Left ventricle myocardium inferior (tissue), 1 donor: ENCODE measurements around the gene TAC4. TPM values are rescaled to one million over a fixed set of nuclear protein-coding genes. Genes with fewer than 3 reads are reported as not detected.
A peak's percentile ranks its signal among the peaks of the same experiment; 100 is the strongest.
"Not testable (repeated sequence)": the region's sequence is repeated elsewhere in the genome, so short reads cannot be mapped to it uniquely, and the experiment has no call there.

Experiments used
- DNase-seq: peaks from one replicate; pipeline ENCODE4 v3.0.0-alpha.2; 2020
- H3K27ac ChIP-seq: fragments of 200-600 bp; replicated peaks from 2 replicates; pipeline ENCODE4 v1.8.0; 2021
- H3K27me3 ChIP-seq: fragments of 200-600 bp; 2 replicates; pipeline ENCODE4 v1.8.0; 2021; ENCODE audit warnings: low read depth
- H3K36me3 ChIP-seq: fragments of 200-600 bp; 2 replicates; pipeline ENCODE4 v1.8.0; 2021
- H3K4me1 ChIP-seq: fragments of 200-600 bp; 2 replicates; pipeline ENCODE4 v1.8.0; 2021
- H3K4me3 ChIP-seq: fragments of 200-600 bp; 2 replicates; pipeline ENCODE4 v1.8.0; 2021; ENCODE audit warnings: mild to moderate bottlenecking, moderate library complexity
- H3K9me3 ChIP-seq: fragments of 200-600 bp; replicated peaks from 2 replicates; pipeline ENCODE4 v1.8.0; 2021
- intact Hi-C: fragments of 100-400 bp; cut with micrococcal nuclease; formaldehyde crosslinking; loops from one replicate; pipeline ENCODE4 v1.11.0; 2022
- total RNA-seq: library from RNA; stranded (reverse); fragmentation: NEBNext Ultra II Directional; extraction: Animal tissue kit (Norgen Biotek cat#: 25700); gene quantifications from one replicate; pipeline ENCODE4 v1.2.1, GENCODE V29; 2021
- TF ChIP-seq, protein P1 (sequence below): fragments of 200-600 bp; IDR thresholded peaks from 2 replicates; pipeline ENCODE4 v1.8.0; 2021; ENCODE audit warnings: antibody characterized with exemption, mild to moderate bottlenecking, borderline replicate concordance
- donor health status: DM: no; HTN: yes; CAD: no; lungs with severe emphysema.

Gene TAC4
- total RNA-seq, 1 donor from 2014 or later: 0.44 TPM

GRCh38 chr17:49835472-49835871 is 12.4 kb downstream of the TAC4 start:
- TF ChIP-seq, protein P1, sequence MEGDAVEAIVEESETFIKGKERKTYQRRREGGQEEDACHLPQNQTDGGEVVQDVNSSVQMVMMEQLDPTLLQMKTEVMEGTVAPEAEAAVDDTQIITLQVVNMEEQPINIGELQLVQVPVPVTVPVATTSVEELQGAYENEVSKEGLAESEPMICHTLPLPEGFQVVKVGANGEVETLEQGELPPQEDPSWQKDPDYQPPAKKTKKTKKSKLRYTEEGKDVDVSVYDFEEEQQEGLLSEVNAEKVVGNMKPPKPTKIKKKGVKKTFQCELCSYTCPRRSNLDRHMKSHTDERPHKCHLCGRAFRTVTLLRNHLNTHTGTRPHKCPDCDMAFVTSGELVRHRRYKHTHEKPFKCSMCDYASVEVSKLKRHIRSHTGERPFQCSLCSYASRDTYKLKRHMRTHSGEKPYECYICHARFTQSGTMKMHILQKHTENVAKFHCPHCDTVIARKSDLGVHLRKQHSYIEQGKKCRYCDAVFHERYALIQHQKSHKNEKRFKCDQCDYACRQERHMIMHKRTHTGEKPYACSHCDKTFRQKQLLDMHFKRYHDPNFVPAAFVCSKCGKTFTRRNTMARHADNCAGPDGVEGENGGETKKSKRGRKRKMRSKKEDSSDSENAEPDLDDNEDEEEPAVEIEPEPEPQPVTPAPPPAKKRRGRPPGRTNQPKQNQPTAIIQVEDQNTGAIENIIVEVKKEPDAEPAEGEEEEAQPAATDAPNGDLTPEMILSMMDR: no peak
- DNase-seq: no peak
- Histone ChIP-seq H3K4me1 (peaks cover 51% of the 10 kb centered on the region), H3K27ac (peak overlapping the region; percentile 47), H3K4me3 (no peak overlapping the region), H3K27me3 (no peaks in the 10 kb centered on the region), H3K36me3 (peaks cover 11% of the 10 kb centered on the region), H3K9me3 (no peaks in the 10 kb centered on the region)
- intact Hi-C loops: no loop called here

- Histone ChIP-seq H3K36me3 (peaks cover 13% of the 10 kb centered on the region), H3K4me3 (no peak overlapping the region), H3K9me3 (no peaks in the 10 kb centered on the region), H3K27ac (no peak overlapping the region), H3K4me1 (peaks cover 49% of the 10 kb centered on the region), H3K27me3 (no peaks in the 10 kb centered on the region)
- DNase-seq: no peak
- intact Hi-C loops: no loop called here
- TF ChIP-seq, protein P1: no peak
Measured at GRCh38 chr17:49834118-49834743, 13.6 kb downstream of the TAC4 start.

GRCh38 chr17:49832840-49833599 is 14.8 kb downstream of the TAC4 start:
- no peaks in the 10 kb centered on the region for H3K27me3 ChIP-seq
- no peaks in the 10 kb centered on the region for H3K9me3 ChIP-seq
- no peak for DNase-seq
- peaks cover 24% of the 10 kb centered on the region for H3K36me3 ChIP-seq
- intact Hi-C loops: no loop called here
- H3K4me1 ChIP-seq: peaks cover 61% of the 10 kb centered on the region
- TF ChIP-seq, protein P1: no peak
- H3K27ac ChIP-seq: peak overlapping the region; percentile 4
- H3K4me3 ChIP-seq: no peak overlapping the region

GRCh38 chr17:49830605-49831004 is 17.3 kb downstream of the TAC4 start:
- TF ChIP-seq, protein P1: no peak
- peaks cover 48% of the 10 kb centered on the region for H3K36me3 ChIP-seq
- no peaks in the 10 kb centered on the region for H3K9me3 ChIP-seq
- no peaks in the 10 kb centered on the region for H3K27me3 ChIP-seq
- no peak overlapping the region for H3K4me3 ChIP-seq
- DNase-seq: no peak
- H3K27ac ChIP-seq: no peak overlapping the region
- peaks cover 60% of the 10 kb centered on the region for H3K4me1 ChIP-seq
- intact Hi-C loops: no loop called here

DNA sequence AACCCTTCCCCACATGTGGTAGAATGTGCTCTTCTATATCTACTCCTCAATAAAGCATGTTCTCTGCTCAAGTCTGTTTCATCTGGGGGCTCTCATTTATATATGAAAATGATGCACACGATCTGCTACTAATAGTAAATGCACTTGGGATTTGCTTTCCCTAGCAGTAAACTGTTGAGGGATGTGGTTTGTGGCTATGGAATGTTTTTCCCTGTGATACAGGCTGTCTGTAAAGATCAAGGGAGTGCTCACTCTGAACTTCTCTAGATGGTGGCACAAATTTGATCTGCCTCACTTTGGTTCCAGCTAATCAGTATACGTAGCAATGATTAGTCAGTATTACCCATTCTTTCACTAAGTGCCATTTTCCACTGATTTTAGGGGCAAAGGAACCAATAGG is 18.8 kb downstream of the TAC4 start:
- Histone ChIP-seq H3K4me1 (peaks cover 49% of the 10 kb centered on the region), H3K9me3 (no peaks in the 10 kb centered on the region), H3K4me3 (no peak overlapping the region), H3K27me3 (no peaks in the 10 kb centered on the region), H3K36me3 (peaks cover 57% of the 10 kb centered on the region), H3K27ac (peak overlapping the region; percentile 72)
- no peak for DNase-seq
- TF ChIP-seq, protein P1: no peak
- intact Hi-C loops: no loop called here

GRCh38 chr17:49828325-49828724 is 19.5 kb downstream of the TAC4 start:
- peaks cover 60% of the 10 kb centered on the region for H3K36me3 ChIP-seq
- H3K4me3 ChIP-seq, H3K9me3 ChIP-seq, H3K27me3 ChIP-seq, intact Hi-C loops: not testable (repeated sequence)
- peaks cover 48% of the 10 kb centered on the region for H3K4me1 ChIP-seq
- peak overlapping the region; percentile 72 for H3K27ac ChIP-seq
- peak; percentile 41 for DNase-seq
